ENCODE data around the gene PGA4. TPM values are rescaled to one million over a fixed set of nuclear protein-coding genes. Genes with fewer than 3 reads are reported as not detected.
A peak's percentile ranks its signal among the peaks of the same experiment; 100 is the strongest.
"Not testable (repeated sequence)": the region's sequence is repeated elsewhere in the genome, so short reads cannot be mapped to it uniquely, and the experiment has no call there.

Gene PGA4
- total RNA-seq, 1 experiment from 2014 or later = not detected

- DNase-seq (ENCODE audit: low read depth) = not testable (repeated sequence)
These were observed 28.9 kb downstream of the PGA4 start for GRCh38 chr11:61250796-61251765.

- DNase-seq (ENCODE audit: low read depth) = not testable (repeated sequence)
These were observed 30.2 kb downstream of the PGA4 start for GRCh38 chr11:61252332-61252731.

- peak; percentile 66 for DNase-seq (ENCODE audit: low read depth)
These were observed 32.4 kb downstream of the PGA4 start for GRCh38 chr11:61254403-61255025.

GRCh38 chr11:61256710-61257482, 34.7 kb downstream of the PGA4 start:
- DNase-seq (ENCODE audit: low read depth) = no peak

GRCh38 chr11:61258546-61258945, 36.4 kb downstream of the PGA4 start:
- DNase-seq (ENCODE audit: low read depth) = no peak

GRCh38 chr11:61259363-61259762, 37.2 kb downstream of the PGA4 start:
- no peak for DNase-seq (ENCODE audit: low read depth)

GRCh38 chr11:61264371-61264770, 42.2 kb downstream of the PGA4 start:
- DNase-seq (ENCODE audit: low read depth) = no peak

GRCh38 chr11:61264795-61265194, 42.6 kb downstream of the PGA4 start:
- no peak for DNase-seq (ENCODE audit: low read depth)

GRCh38 chr11:61265357-61265756, 43.2 kb downstream of the PGA4 start:
- DNase-seq (ENCODE audit: low read depth) = no peak

GRCh38 chr11:61266602-61267001, 44.5 kb downstream of the PGA4 start:
- DNase-seq (ENCODE audit: low read depth) = no peak

- no peak for DNase-seq (ENCODE audit: low read depth)
These were observed 45.3 kb downstream of the PGA4 start for GRCh38 chr11:61267437-61267841.

- DNase-seq (ENCODE audit: low read depth) = no peak
These were observed 46.6 kb downstream of the PGA4 start for GRCh38 chr11:61268588-61269250.

GRCh38 chr11:61270354-61271076, 48.4 kb downstream of the PGA4 start:
- DNase-seq (ENCODE audit: low read depth) = no peak

GRCh38 chr11:61272731-61273130, 50.6 kb downstream of the PGA4 start:
- no peak for DNase-seq (ENCODE audit: low read depth)

GRCh38 chr11:61273178-61274078, 51.3 kb downstream of the PGA4 start:
- DNase-seq (ENCODE audit: low read depth) = no peak

GRCh38 chr11:61274084-61274483, 51.9 kb downstream of the PGA4 start:
- DNase-seq (ENCODE audit: low read depth) = no peak

GRCh38 chr11:61275191-61275590, 53.0 kb downstream of the PGA4 start:
- no peak for DNase-seq (ENCODE audit: low read depth)

GRCh38 chr11:61277186-61278000, 55.2 kb downstream of the PGA4 start:
- DNase-seq (ENCODE audit: low read depth) = no peak

- no peak for DNase-seq (ENCODE audit: low read depth)
These were observed 55.9 kb downstream of the PGA4 start for GRCh38 chr11:61278001-61278470.

All from Daoy (cell line).